Cerebellar nuclear complex (tissue), 1 donor: ENCODE results near the gene FOCAD.

Experiments used
- DNase-seq, 2 experiments: peaks; one replicate each; lab custom pipeline; 2025; lab: John Stamatoyannopoulos, UW

FOCAD gene

DNA sequence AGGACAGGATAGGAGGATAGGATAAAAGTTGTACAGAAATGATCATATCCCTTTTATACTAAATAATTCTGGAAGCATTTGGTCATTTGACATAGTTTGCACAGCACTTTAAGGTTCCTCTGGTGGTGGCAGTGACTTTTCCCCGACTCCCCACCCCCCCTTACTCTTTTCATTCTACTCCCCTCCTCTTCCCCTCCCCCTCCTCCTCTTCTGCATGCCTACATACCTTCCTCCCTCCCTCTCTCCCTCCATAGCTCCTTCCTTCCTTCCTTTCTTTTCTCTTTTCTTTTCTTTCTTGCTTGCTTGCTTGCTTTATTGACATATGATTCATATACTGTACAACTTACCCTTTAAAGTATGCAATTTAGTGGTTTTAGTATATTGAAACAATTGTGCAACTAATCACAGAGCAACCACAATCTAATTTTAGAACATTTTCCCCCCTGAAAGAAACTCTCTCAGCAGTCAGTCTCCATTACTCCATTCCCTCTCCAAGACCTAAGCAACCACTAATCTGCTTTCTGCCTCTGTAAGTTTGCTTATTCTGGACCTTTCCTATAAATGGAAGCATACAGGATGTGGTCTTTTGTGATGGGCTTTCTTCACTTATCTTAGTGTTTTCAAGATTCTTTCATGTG, 188.4 kb downstream of the FOCAD start:
- DNase-seq, result no peak

- DNase-seq, result no peak
Measured at GRCh38 chr9:20873240-20873865, 189.3 kb downstream of the FOCAD start.

DNA sequence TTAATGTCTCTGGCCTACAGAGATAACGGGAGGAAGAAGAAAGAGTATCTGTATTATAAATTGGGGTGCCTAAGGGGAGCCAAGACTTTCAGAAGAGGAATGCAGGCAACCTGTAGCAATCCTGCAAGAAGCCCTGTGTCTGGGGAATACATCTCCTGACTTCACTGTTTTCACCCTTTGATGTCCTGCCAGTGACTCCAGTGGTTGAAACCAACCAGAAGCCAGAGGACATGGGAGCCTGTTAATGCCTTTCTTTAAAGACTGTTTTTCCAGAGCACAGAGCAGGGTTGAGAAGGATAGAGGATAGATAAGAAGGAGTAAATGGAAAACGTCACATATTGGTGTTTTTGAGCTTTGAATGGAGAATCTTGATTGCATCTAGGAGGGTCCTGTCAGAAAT, 196.2 kb downstream of the FOCAD start:
- no peak for DNase-seq

DNA sequence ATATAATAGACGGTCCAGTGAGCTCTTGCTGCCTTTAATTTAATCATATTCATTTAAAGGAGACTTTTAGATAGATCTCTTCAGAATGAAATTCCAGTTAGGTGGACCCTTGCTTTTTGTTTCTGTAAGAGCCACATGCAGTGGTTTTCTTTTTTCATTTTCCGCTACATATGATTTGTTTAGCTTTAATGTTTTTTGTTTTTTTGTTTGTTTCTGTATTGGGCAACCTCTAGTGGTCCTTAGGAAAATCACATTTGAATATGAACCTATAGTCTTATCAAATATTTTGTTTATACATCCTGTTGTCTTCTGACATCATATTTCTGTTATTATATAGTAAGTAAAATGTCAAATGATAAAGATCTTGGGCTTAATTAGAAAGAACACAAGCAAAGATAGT, 196.6 kb downstream of the FOCAD start:
- no peak for DNase-seq

GRCh38 chr9:20884985-20885593, 201.0 kb downstream of the FOCAD start:
- no peak for DNase-seq

- no peak for DNase-seq
Measured at GRCh38 chr9:20898885-20899554, 215.0 kb downstream of the FOCAD start.

DNA sequence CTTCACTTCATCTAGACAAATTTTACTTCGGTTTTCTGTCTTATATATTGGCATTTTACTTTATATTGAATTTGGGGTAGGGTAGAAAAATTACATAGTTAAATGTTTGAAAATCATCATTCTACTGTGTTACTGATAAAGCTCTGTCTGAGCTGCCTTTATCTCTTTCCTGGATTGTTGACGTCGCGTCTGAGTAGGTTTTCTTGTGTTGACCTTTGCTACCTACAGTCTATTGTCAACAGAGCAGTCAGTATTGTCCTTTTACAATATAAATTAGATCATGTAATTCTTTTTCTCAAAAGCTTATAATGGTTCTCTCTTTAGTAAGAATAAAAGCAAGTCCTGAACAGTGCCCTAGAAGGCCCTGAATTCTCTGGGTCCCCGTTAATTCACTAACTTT, 219.2 kb downstream of the FOCAD start:
- DNase-seq, result no peak

GRCh38 chr9:20904995-20905394, 220.9 kb downstream of the FOCAD start:
- DNase-seq, result no peak

- DNase-seq, result no peak
Measured at GRCh38 chr9:20906326-20906725, 222.3 kb downstream of the FOCAD start.

GRCh38 chr9:20908461-20908860, 224.4 kb downstream of the FOCAD start:
- no peak for DNase-seq

- no peak for DNase-seq
Measured at GRCh38 chr9:20914556-20914955, 230.5 kb downstream of the FOCAD start.

GRCh38 chr9:20921362-20921761, 237.3 kb downstream of the FOCAD start:
- no peak for DNase-seq

DNA sequence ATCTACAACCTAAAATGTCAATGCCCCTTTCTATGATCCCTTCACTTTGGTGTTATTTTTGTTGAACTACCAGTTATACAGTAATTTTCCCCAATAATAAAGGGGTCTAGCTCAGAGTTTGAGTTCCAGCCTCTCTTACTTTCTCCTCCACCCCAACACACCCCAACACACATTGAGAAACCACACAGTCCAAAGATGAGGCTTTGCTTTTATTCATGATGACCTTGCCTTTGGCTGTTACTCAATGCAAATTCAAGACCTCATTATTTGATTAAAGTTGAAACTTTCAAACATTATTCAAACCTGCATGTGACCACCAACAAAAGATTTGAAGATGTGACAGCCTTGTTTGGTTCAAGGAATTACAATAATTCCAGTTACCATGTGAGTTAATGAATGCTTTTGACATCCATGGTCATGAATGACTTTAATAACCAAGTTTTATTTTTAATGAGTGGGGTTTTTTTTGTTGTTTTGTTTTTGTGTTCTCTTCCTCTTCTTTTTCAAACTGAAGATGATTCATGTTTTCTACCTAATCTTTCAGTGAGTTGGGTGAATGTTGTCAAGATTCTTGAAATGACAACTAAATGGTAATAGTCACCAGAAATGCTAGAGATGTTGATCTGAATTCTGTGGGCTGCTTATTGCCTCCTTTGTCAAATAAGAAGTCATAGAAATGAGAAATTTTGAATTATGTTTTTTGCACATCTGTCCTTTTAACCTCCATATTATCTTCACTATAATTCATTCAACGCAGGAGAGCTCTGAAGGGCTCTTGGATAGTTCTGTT, 241.4 kb downstream of the FOCAD start:
- no peak for DNase-seq

GRCh38 chr9:20929276-20929675, 245.2 kb downstream of the FOCAD start:
- DNase-seq, result peak; percentile 24 to 36

DNA sequence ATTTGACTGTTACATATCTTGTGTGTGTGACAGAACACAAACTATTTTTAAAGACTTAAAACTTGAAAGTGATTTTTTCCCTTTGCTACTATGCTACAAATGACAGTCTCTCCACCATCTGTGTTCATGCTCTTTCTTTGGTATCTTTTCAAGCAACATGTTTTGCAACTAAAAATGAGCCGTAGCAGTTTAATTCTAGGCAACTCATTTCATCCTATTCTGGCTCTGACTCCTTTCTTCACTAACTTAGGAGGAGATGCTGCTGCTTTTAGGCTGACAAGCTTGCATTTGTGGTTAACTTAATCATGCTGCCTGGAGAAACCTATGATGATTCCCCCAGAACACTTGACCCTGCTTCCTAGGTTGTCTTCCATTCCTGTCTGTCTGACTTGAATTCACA, 246.8 kb downstream of the FOCAD start:
- no peak for DNase-seq

DNA sequence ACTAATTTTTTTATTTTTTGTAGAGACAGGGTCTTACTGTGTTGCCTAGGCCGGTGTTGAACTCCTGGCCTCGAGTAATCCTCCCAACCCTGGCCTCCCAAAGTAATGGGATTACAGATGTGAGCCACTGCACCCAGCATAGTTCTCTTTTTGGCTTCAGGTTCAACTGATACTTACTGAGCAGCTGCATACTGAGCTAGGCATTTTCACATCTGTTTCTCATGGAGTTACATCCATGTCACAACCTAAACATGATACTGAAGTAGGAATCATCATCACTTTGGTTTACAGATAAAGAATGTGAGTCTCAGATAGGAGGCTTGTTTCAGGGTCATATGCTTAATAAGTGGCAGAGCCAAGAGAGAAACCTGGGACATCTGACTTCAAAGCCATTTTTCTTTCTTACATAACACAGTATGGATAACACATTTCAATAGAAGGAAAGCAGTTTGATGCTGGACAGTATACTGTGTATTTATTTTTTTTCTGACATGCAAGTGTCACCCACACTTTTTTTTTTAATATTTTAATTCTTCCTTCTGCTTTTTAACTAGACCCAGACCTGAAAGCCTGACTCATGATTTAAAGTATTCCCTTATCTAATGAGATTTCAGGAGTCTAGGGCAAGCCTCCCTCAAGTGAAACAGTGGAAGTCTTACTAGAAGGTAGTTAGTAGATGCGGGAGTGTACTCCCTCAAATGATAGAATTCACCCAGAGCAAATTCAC, 256.6 kb downstream of the FOCAD start:
- no peak for DNase-seq

DNA sequence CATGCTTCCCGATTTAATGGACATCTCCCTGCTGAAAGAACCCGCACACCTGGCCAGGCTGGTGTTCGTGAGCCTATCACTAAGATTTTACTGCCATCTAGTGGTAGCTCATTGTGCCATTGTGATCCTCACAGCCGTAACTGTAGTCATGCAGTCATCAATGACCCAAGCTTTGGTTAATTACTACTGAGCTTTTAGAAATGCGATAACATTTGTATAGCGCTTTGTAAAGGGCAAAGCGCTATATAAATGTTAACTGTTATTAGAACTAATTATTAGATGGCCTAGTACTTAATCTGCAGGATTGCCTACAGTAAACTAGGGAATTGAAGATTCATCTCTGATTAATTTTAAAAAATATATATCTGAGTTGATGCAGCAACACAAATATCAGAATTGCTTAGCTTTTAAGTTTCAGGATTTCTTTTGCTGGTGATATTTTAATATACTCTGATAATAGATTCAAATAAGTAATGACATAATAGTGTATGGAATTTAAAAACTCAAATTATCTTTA, 257.2 kb downstream of the FOCAD start:
- peak in 1 of 2 experiments; percentile 29 for DNase-seq

DNA sequence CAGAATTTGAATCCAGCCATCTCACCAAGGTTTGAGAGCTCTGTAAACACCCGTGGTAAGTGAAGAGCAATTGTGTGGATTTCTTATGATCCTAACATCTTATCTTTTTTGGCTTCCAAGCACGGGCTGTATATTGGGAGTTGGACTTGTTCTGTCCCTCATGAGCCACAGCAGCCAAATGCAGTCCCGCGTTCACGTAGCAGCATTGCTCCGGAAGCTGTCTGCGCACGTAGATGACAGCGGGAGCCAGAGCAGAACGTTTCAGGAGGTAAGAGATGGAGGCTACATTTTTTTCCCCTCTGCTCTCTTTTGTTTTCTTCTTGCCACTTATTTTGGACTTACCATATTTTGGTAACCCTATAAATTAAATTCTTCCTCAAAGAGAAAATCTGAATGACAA, 260.4 kb downstream of the FOCAD start:
- no peak for DNase-seq

GRCh38 chr9:20945269-20945668, 261.2 kb downstream of the FOCAD start:
- no peak for DNase-seq

DNA sequence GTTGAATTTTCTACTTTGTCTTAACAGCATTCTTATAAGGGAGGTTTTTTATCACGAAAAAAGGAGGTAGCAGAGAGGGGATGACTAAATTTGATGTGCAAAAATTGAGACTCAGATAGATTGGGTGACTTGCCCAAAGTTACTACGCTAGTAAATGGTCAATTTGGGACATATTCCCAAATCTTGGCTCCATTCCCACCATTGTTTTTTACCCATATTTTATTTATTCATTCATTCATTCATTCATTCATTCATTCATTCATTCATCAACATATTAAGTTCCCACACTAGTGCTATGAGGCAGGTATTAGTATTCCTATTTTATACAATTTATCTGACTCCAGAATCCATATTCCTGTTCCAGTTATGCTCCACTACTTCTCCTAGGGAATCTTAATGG, 261.8 kb downstream of the FOCAD start:
- DNase-seq, result no peak

GRCh38 chr9:20948703-20949102, 264.6 kb downstream of the FOCAD start:
- no peak for DNase-seq
